ENCODE measurements around the gene ACR. TPM values are rescaled to one million over a fixed set of nuclear protein-coding genes. Genes with fewer than 3 reads are reported as not detected.

ACR gene
- total RNA-seq, 4 donors from 2014 or later = not detected

GRCh38 chr22:50734343-50734771 lies 3.6 kb upstream of the ACR start:
- no peak for TF ChIP-seq EP300 (IDR thresholded peaks at IDR 0.05)
- TF ChIP-seq, protein P1, sequence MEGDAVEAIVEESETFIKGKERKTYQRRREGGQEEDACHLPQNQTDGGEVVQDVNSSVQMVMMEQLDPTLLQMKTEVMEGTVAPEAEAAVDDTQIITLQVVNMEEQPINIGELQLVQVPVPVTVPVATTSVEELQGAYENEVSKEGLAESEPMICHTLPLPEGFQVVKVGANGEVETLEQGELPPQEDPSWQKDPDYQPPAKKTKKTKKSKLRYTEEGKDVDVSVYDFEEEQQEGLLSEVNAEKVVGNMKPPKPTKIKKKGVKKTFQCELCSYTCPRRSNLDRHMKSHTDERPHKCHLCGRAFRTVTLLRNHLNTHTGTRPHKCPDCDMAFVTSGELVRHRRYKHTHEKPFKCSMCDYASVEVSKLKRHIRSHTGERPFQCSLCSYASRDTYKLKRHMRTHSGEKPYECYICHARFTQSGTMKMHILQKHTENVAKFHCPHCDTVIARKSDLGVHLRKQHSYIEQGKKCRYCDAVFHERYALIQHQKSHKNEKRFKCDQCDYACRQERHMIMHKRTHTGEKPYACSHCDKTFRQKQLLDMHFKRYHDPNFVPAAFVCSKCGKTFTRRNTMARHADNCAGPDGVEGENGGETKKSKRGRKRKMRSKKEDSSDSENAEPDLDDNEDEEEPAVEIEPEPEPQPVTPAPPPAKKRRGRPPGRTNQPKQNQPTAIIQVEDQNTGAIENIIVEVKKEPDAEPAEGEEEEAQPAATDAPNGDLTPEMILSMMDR (IDR thresholded peaks at IDR 0.05) = no peak
- no peak for TF ChIP-seq POLR2A (IDR thresholded peaks at IDR 0.05)
- TF ChIP-seq POLR2AphosphoS5 (IDR thresholded peaks at IDR 0.05) = no peak
- Histone ChIP-seq H3K27ac (no peak overlapping the region), H3K9me3 (no peaks in the 10 kb centered on the region), H3K36me3 (no peaks in the 10 kb centered on the region), H3K4me1 (peaks cover 18% of the 10 kb centered on the region), H3K27me3 (peaks cover 16% of the 10 kb centered on the region), H3K4me3 (no peak overlapping the region)
- peak; percentile 29 to 58 for DNase-seq (ENCODE audit: low spot score in 2 of 2)
- WGBS = 83% methylated on average over 7 of the region's 10 CpGs

GRCh38 chr22:50734986-50735738 lies 2.8 kb upstream of the ACR start:
- Histone ChIP-seq H3K9me3 (no peaks in the 10 kb centered on the region), H3K36me3 (no peaks in the 10 kb centered on the region), H3K27me3 (peaks cover 15% of the 10 kb centered on the region), H3K4me3 (no peak overlapping the region), H3K4me1 (peaks cover 18% of the 10 kb centered on the region), H3K27ac (no peak overlapping the region)
- WGBS = 90% methylated on average over 13 of the region's 13 CpGs
- DNase-seq (ENCODE audit: low spot score in 2 of 2) = peak; percentile 44 to 56
- TF ChIP-seq POLR2A (IDR thresholded peaks at IDR 0.05) (no peak), POLR2AphosphoS5 (IDR thresholded peaks at IDR 0.05) (no peak), EP300 (IDR thresholded peaks at IDR 0.05) (no peak)
- TF ChIP-seq, protein P1 (IDR thresholded peaks at IDR 0.05) = no peak

GRCh38 chr22:50735739-50736030 lies 2.3 kb upstream of the ACR start:
- peaks cover 17% of the 10 kb centered on the region for H3K4me1 ChIP-seq
- H3K9me3 ChIP-seq = no peaks in the 10 kb centered on the region
- TF ChIP-seq, protein P1 (IDR thresholded peaks at IDR 0.05) = no peak
- TF ChIP-seq EP300 (IDR thresholded peaks at IDR 0.05) (no peak), POLR2A (IDR thresholded peaks at IDR 0.05) (no peak), POLR2AphosphoS5 (IDR thresholded peaks at IDR 0.05) (no peak)
- DNase-seq (ENCODE audit: low spot score in 2 of 2) = peak in 1 of 2 donors; percentile 50
- no peaks in the 10 kb centered on the region for H3K36me3 ChIP-seq
- 75% methylated on average over 6 of the region's 6 CpGs for WGBS
- no peak overlapping the region for H3K4me3 ChIP-seq
- H3K27ac ChIP-seq = no peak overlapping the region
- peaks cover 10% of the 10 kb centered on the region for H3K27me3 ChIP-seq

GRCh38 chr22:50738649-50739227 lies 734 bp downstream of the ACR start:
- no peaks in the 10 kb centered on the region for H3K36me3 ChIP-seq
- no peaks in the 10 kb centered on the region for H3K4me1 ChIP-seq
- no peak overlapping the region for H3K27ac ChIP-seq
- 89% methylated on average over 10 of the region's 10 CpGs for WGBS
- no peak overlapping the region for H3K4me3 ChIP-seq
- H3K27me3 ChIP-seq = peaks cover 2% of the 10 kb centered on the region
- TF ChIP-seq EP300 (IDR thresholded peaks at IDR 0.05) (no peak), POLR2AphosphoS5 (IDR thresholded peaks at IDR 0.05) (no peak), POLR2A (IDR thresholded peaks at IDR 0.05) (no peak)
- TF ChIP-seq, protein P1 (IDR thresholded peaks at IDR 0.05) = no peak
- DNase-seq (ENCODE audit: low spot score in 2 of 2) = peak in 1 of 2 donors; percentile 25
- H3K9me3 ChIP-seq = no peaks in the 10 kb centered on the region

- WGBS = 87% methylated on average over 14 of the region's 17 CpGs
- TF ChIP-seq, protein P1 (IDR thresholded peaks at IDR 0.05) = no peak
- no peak for TF ChIP-seq POLR2AphosphoS5 (IDR thresholded peaks at IDR 0.05)
- TF ChIP-seq POLR2A (IDR thresholded peaks at IDR 0.05) = no peak
- TF ChIP-seq EP300 (IDR thresholded peaks at IDR 0.05) = no peak
- no peaks in the 10 kb centered on the region for H3K4me1 ChIP-seq
- no peaks in the 10 kb centered on the region for H3K9me3 ChIP-seq
- peak in 1 of 2 donors; percentile 56 for DNase-seq (ENCODE audit: low spot score in 2 of 2)
- H3K4me3 ChIP-seq = no peak overlapping the region
- H3K36me3 ChIP-seq = no peaks in the 10 kb centered on the region
- H3K27ac ChIP-seq = no peak overlapping the region
- peaks cover 2% of the 10 kb centered on the region for H3K27me3 ChIP-seq
Measured at GRCh38 chr22:50739279-50739691, 1.3 kb downstream of the ACR start.
